T follicular helper cell (primary cell): ENCODE results near the gene HMCN2.

Experiments used
- DNase-seq: peaks from one replicate; pipeline ENCODE4 v3.0.0-alpha.2; 2020; ENCODE audit warnings: low read depth

The HMCN2 gene

DNA sequence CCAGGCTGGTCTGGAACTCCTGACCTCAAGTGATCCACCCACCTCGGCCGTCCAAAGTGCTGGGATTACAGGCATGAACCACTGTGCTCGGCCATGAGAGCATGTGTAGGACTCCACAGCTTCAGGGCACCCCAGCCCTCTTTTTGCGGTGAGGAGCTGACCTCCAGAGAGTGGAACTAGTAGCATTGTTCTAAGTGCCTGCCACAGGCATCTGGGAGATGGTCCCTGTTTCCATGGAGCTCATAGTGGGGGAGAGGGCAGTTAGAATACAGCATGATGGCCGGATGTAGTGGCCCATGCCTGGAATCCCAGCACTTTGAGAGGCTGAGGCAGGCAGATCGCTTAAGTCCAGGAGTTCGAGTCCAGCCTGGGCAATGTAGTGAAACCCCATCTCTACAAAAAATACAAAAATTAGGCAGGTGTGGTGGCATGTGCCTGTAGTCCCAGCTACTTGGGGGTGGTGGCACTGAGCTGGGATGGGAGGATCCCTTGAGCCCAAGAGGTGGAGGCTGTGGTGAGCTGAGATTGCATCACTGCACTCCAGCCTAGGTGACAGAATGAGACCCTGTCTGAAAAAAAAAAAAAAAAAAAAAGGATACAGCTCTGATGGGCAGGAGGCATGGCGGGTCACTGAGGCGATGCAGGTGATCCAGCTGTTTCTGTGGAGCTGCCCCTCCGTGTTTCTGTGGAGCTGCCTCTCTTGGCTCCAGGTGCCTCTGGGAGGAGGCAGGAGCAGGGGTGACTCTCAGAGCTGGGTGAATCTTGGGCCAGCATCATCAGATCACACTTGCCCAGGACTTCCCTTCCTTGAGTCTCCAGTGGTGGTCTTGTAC, 183.4 kb downstream of the HMCN2 start:
- no peak for DNase-seq

DNA sequence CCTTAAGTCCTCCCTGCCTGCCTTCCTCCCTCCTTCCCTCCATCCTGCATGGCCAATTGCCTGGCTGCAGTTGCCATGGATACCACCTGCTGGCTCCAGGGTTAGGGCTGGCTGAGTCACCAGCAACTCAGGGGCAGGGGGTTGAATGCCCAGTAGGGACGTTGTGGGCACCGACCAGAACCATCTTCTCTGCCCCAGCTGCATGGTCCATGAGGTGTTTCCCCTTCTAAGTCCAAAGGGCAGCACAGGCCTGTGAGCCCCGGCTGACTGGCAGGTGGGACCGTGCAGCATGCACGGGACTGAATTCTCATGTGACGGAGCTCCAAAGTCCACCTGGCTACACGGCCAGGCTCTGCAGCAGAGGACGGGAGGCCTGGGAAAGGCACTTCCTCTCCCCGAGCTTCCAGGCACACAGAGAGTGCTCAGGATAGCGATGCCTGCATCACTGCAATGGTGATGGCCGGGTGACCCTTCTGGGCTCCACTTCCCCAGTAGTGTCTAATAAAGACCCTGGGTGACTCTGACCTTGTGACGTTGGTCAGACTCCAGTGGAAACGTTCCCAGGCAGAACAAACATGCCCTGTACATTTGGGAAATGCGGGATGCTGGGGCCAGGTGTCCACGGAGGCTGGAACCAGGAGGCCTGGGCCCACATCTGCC, 184.9 kb downstream of the HMCN2 start:
- no peak for DNase-seq

DNA sequence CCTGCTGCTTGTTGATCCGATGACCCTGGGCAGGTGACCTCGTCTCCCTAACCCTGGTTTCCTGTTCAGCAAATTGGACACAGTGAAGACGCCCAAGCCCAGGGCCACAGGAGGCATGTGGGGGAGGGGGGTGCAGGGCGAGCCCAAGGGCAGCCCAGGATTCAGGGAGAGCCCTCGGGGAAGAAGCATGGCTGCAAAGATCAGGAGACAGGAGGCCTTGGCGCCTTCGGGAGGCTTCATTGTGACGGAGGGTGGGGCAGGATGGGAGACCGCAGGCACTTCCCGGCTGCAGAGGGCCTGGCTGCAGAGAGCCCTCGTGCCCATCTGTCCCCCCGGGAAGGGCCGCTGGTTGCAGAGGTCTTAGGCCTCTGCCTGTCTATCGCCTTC, 185.4 kb downstream of the HMCN2 start:
- DNase-seq: no peak

GRCh38 chr9:130451509-130452388, 186.2 kb downstream of the HMCN2 start:
- no peak for DNase-seq

DNA sequence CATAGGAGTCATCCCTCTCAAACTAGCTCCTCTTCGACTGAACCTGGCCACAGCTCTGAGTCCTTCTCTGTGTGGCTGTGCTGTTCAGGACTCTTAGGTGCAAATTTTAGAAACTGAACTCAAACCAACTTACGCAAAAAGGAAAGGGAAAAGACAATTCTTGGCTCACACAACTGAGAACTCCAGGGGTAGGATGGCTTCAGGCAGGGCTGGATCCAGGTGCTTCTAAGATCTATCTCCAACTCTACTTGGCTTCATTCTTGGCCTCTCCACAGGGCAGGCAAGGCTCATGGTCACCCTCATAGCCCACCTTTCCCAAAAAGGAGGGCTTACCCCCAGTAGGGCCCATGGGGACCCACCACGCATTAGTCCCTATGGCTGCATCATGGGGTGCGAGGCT, 187.3 kb downstream of the HMCN2 start:
- DNase-seq: no peak

GRCh38 chr9:130453487-130453886, 187.9 kb downstream of the HMCN2 start:
- DNase-seq: no peak

- no peak for DNase-seq
These were observed 188.7 kb downstream of the HMCN2 start for GRCh38 chr9:130454096-130454811.

GRCh38 chr9:130454812-130455325, 189.3 kb downstream of the HMCN2 start:
- DNase-seq: no peak

- no peak for DNase-seq
These were observed 192.7 kb downstream of the HMCN2 start for GRCh38 chr9:130458027-130458803.

- no peak for DNase-seq
These were observed 193.2 kb downstream of the HMCN2 start for GRCh38 chr9:130458804-130459067.

- no peak for DNase-seq
These were observed 193.6 kb downstream of the HMCN2 start for GRCh38 chr9:130459151-130459550.

DNA sequence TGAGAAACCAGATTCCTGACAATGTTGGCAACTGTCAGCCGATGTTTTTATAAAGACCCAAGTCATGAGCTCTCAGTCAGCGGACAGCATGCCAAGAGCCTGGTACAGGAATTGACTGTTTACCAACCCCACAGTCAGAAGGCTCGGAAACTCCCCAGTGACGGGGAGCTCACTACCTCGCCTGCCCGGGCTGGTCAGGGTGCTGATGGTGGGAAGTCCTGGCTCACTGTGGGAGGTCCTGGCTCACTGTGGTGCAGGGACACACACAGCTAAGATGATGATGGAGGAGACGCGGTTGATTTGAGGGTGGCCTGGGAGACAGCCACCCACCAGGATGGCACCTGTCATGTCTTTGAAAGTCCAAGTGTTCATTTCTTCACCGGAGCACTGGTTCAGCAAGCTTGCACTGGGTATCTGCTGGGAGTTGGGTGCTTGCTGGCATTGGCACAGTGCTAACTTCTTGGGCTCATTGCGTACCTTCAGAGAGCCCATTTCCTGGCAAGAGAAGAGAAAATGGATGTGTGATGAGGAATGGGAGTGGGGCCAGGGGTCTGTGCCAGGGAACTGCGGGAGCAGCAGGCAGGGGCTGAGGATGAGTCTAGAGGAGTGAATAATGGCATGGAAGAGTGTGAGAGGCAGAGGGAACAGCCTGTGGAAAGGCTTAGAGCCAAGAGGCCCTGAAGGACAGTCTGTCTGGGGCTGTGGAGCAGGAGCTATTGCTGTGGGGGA, 194.5 kb downstream of the HMCN2 start:
- no peak for DNase-seq

DNA sequence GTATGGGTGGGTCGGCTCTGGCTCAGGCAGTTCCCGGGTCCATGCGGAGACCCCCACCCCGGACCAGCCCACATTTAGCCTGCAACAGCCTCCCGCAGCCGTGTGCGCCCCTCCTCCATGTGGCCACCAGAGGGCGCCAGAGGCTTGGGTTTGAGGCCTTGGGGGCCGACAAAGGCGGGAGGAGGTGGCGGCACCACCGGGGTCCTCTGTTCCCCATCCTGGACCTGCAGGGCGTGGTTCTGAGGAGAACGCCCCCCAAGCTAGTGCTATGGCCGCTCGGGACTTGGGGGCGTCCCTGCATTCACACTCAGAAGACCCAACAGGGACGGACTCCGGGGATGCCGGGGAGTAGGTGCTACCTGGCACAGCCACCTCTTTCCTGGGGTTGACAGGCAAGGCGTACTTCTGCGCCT, 195.7 kb downstream of the HMCN2 start:
- DNase-seq: peak; percentile 63

DNA sequence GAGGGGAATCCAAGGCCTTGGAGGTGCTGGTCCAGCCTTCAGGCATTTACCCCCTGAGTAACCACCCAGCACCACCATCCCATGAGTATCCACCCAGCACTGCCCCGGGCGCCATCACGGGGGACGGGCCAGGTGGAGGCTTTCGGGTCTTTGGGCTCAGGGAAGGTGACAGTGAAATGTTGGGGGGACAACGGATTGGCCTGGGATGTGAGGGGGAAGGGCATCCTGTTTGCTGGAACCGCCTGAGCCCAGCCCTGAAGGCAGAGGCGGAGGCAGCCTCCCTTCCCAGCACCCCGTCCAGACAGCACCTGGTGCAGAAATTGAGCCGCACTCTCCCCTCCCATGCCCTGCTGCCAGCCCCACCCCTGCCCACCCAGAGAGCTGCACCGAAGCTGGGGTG, 196.2 kb downstream of the HMCN2 start:
- no peak for DNase-seq

DNA sequence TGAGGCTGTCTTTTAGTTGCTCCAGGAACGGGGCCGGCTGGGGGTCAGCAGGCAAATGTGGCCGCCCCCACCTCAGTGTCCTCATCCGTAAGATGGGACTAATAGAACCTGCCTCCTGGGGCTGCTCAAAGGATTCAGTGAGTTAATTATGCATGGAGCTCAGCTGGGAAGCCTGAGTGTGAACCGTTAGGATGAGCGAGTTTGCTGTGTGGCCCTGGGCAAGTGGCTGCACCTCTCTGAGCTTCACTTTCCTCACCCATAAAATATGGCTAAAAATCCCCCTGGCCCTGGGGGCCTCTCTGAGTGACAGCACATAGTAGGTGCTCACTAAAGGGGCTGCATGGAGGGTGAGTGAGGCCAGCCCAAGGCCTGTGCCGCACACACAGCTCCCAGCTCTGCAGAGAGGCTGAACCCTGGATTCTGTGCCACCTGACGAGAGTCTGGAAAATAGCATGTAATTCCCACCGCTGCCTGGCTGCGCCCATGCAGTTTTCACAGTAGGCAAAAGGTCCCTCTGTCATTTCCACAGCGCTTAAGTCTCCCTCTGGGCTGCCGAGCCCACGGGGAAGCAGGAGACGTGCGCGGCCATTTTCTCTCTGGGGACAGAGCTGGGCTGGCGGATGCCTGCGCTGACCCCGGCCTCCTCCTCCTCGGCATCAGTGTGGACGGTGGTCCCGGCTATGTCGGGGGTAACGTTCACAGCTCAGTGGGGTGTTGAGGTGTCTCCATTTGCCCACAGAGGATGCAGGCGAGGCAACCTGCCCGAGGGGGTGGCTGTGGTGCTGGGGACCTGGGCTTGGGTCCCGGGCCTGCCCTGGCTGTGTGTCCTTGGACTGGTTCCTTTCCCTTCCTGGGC, 197.4 kb downstream of the HMCN2 start:
- no peak for DNase-seq

DNA sequence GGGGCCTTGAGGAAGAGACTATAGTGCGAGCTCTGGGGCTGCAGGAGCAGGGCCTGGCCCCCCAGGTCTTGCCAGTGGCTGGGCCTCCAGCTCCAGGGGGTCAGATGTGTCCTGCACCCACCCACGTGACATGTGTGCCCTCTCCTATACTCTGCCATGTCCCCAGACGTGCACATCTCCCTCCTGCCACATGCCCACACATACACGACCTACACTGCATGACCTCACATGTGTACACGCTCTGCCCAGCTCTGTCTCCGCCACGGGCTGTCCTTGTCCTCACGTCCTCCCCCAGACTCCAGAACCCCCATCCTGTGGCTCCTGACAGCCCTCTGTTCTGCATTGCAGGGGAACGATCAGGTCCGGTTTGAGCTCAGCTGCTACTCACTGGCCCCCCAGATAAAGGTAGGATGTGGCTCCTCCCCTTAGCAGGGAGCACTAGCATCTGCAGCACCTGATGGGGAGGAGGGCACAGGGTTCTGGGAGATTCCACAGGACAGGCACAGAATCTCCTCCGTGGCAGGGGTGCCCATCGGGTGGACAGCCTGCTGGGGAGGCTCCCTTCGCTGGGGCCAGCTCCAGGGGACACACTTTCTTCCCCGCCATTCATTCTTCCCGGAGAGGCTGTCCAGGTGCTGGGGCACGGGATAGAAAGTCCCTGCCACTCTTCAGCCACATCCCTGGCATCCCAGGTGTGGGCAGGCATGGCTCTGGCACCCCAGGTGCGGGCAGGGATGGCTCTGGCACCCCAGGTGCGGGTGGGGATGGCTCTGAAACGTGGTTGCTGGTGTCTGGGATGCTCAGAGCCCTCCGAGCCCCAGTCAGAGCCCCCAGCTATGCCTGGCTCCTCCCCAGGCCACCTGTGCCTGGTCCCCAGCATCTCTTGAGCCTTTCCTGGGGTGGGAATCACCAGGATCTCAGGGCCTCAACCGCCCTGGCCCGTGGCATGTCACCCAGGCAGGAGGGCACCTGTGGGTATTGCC, 198.5 kb downstream of the HMCN2 start:
- no peak for DNase-seq

- DNase-seq: no peak
These were observed 200.0 kb downstream of the HMCN2 start for GRCh38 chr9:130465383-130466096.
